A549 (cell line): ENCODE results near the gene EXT2.

ENCODE experiments used
- POLR2A ChIP-seq: IDR thresholded peaks from 2 replicates; pipeline ENCODE4 v1.6.1; 2012; ENCODE audit warnings: mild to moderate bottlenecking, low read length
- RARB ChIP-seq: fragments of 250-450 bp; sonication (Bioruptor Pico); IDR thresholded peaks from 2 replicates; pipeline ENCODE4 v1.8.0; 2021; ENCODE audit warnings: mild to moderate bottlenecking, moderate library complexity
- RFX5 ChIP-seq: fragments of 450-650 bp; IDR thresholded peaks from 2 replicates; pipeline ENCODE4 v1.7.1; 2014; ENCODE audit warnings: antibody characterized with exemption, mild to moderate bottlenecking, moderate library complexity
- TF ChIP-seq, protein P1 (sequence below): fragments of >200 bp; sonication (Bioruptor Twin); formaldehyde crosslinking; IDR thresholded peaks from 3 replicates; pipeline ENCODE4 v1.5.1; 2016
- TF ChIP-seq, protein P2 (sequence below): fragments of 200-600 bp; sonication (generic); IDR thresholded peaks from 2 replicates; pipeline ENCODE4 v1.6.1; 2016; ENCODE audit warnings: antibody characterized with exemption, mild to moderate bottlenecking, moderate library complexity

DNA sequence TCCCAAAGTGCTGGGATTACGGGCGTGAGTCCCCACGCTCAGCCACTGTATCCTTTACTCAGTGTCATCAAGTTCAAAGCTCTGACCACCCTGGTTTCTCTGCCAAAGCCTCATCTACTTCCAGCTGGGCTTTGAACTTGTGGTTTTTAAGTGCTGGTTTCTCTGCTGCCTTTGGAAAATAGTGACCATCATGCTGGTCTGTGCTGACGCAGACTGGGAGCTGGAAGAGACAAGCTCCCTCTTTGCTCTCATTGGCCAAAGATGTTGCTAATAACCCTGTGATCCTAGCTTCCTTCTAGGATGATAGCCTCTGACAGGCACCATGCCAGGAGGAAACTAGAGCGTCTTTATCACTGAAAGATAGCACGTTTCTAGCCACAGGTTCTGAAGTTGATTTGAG is 152.0 kb downstream of the EXT2 start:
- TF ChIP-seq, protein P1, sequence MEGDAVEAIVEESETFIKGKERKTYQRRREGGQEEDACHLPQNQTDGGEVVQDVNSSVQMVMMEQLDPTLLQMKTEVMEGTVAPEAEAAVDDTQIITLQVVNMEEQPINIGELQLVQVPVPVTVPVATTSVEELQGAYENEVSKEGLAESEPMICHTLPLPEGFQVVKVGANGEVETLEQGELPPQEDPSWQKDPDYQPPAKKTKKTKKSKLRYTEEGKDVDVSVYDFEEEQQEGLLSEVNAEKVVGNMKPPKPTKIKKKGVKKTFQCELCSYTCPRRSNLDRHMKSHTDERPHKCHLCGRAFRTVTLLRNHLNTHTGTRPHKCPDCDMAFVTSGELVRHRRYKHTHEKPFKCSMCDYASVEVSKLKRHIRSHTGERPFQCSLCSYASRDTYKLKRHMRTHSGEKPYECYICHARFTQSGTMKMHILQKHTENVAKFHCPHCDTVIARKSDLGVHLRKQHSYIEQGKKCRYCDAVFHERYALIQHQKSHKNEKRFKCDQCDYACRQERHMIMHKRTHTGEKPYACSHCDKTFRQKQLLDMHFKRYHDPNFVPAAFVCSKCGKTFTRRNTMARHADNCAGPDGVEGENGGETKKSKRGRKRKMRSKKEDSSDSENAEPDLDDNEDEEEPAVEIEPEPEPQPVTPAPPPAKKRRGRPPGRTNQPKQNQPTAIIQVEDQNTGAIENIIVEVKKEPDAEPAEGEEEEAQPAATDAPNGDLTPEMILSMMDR = no peak
- no peak for TF ChIP-seq RARB (CRISPR knock-in tag)
- TF ChIP-seq, protein P2, sequence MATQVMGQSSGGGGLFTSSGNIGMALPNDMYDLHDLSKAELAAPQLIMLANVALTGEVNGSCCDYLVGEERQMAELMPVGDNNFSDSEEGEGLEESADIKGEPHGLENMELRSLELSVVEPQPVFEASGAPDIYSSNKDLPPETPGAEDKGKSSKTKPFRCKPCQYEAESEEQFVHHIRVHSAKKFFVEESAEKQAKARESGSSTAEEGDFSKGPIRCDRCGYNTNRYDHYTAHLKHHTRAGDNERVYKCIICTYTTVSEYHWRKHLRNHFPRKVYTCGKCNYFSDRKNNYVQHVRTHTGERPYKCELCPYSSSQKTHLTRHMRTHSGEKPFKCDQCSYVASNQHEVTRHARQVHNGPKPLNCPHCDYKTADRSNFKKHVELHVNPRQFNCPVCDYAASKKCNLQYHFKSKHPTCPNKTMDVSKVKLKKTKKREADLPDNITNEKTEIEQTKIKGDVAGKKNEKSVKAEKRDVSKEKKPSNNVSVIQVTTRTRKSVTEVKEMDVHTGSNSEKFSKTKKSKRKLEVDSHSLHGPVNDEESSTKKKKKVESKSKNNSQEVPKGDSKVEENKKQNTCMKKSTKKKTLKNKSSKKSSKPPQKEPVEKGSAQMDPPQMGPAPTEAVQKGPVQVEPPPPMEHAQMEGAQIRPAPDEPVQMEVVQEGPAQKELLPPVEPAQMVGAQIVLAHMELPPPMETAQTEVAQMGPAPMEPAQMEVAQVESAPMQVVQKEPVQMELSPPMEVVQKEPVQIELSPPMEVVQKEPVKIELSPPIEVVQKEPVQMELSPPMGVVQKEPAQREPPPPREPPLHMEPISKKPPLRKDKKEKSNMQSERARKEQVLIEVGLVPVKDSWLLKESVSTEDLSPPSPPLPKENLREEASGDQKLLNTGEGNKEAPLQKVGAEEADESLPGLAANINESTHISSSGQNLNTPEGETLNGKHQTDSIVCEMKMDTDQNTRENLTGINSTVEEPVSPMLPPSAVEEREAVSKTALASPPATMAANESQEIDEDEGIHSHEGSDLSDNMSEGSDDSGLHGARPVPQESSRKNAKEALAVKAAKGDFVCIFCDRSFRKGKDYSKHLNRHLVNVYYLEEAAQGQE = no peak
- no peak for TF ChIP-seq POLR2A
- no peak for TF ChIP-seq RFX5
